H9 (cell line): Measurements from ENCODE around the gene AURKA. TPM values are rescaled to one million over a fixed set of nuclear protein-coding genes. Genes with fewer than 3 reads are reported as not detected.

Experiments
- DNase-seq: peaks from one replicate; pipeline ENCODE4 v3.0.0-alpha.2; 2017
- H2AFZ ChIP-seq: one replicate; pipeline ENCODE4 v1.6.1; 2013; ENCODE audit warnings: mild to moderate bottlenecking, low read length, control low read depth, moderate library complexity
- H2AK5ac ChIP-seq: 2 replicates; pipeline ENCODE4 v1.6.1; 2013; ENCODE audit warnings: low read length, control low read depth, mixed read lengths; ENCODE audit not compliant: insufficient read length
- H2BK120ac ChIP-seq: one replicate; pipeline ENCODE4 v1.6.1; 2013; ENCODE audit warnings: low read depth, mild to moderate bottlenecking, low read length, control low read depth, inconsistent platforms; ENCODE audit not compliant: poor library complexity, severe bottlenecking
- H2BK12ac ChIP-seq: 2 replicates; pipeline ENCODE4 v1.6.1; 2013; ENCODE audit warnings: low read length, control low read depth, mixed read lengths, low read depth; ENCODE audit not compliant: insufficient read length
- H2BK15ac ChIP-seq: 2 replicates; pipeline ENCODE4 v1.6.1; 2013; ENCODE audit warnings: low read depth, low read length, control low read depth
- H2BK20ac ChIP-seq: one replicate; pipeline ENCODE4 v1.6.1; 2013; ENCODE audit warnings: low read depth, mild to moderate bottlenecking, low read length, control low read depth, inconsistent platforms; ENCODE audit not compliant: poor library complexity, severe bottlenecking
- H2BK5ac ChIP-seq: 2 replicates; pipeline ENCODE4 v1.6.1; 2013; ENCODE audit warnings: low read length, control low read depth, mixed read lengths; ENCODE audit not compliant: insufficient read length
- H3K14ac ChIP-seq: 2 replicates; pipeline ENCODE4 v1.6.1; 2013; ENCODE audit warnings: low read length, control low read depth; ENCODE audit not compliant: insufficient read depth
- H3K18ac ChIP-seq: 2 replicates; pipeline ENCODE4 v1.6.1; 2013; ENCODE audit warnings: low read depth, mild to moderate bottlenecking, mixed read lengths, low read length, control low read depth; ENCODE audit not compliant: insufficient read length
- H3K23ac ChIP-seq: 2 replicates; pipeline ENCODE4 v1.6.1; 2013; ENCODE audit warnings: low read length, control low read depth, mixed read lengths, low read depth; ENCODE audit not compliant: insufficient read length
- H3K23me2 ChIP-seq: 2 replicates; pipeline ENCODE4 v1.6.1; 2013; ENCODE audit warnings: low read depth, mild to moderate bottlenecking, mixed read lengths, low read length, control low read depth; ENCODE audit not compliant: insufficient read length, poor library complexity, severe bottlenecking
- H3K27ac ChIP-seq: 2 replicates; pipeline ENCODE4 v1.5.1; 2013; ENCODE audit warnings: low read length, control low read depth, mixed read lengths, low read depth; ENCODE audit not compliant: insufficient read length
- H3K27me3 ChIP-seq: 2 replicates; pipeline ENCODE4 v1.6.1; 2013; ENCODE audit warnings: low read length, control low read depth, inconsistent platforms; ENCODE audit not compliant: insufficient read depth
- H3K4ac ChIP-seq: 2 replicates; pipeline ENCODE4 v1.6.1; 2013; ENCODE audit warnings: low read depth, mild to moderate bottlenecking, control low read depth, inconsistent platforms, low read length, moderate library complexity
- H3K4me1 ChIP-seq: 2 replicates; pipeline ENCODE4 v1.6.1; 2013; ENCODE audit warnings: low read length, control low read depth, inconsistent platforms; ENCODE audit not compliant: insufficient read depth
- H3K4me2 ChIP-seq: 2 replicates; pipeline ENCODE4 v1.6.1; 2013; ENCODE audit warnings: low read length, control low read depth, mixed read lengths; ENCODE audit not compliant: insufficient read length, insufficient read depth
- H3K56ac ChIP-seq: 2 replicates; pipeline ENCODE4 v1.6.1; 2013; ENCODE audit warnings: low read depth, mild to moderate bottlenecking, mixed read lengths, low read length, control low read depth; ENCODE audit not compliant: insufficient read length
- H3K79me1 ChIP-seq: 2 replicates; pipeline ENCODE4 v1.6.1; 2013; ENCODE audit warnings: low read depth, mild to moderate bottlenecking, moderate library complexity, low read length, control low read depth, inconsistent platforms; ENCODE audit not compliant: insufficient read depth, poor library complexity, severe bottlenecking
- H3K79me2 ChIP-seq: 2 replicates; pipeline ENCODE4 v1.6.1; 2013; ENCODE audit warnings: low read length, control low read depth, inconsistent platforms; ENCODE audit not compliant: insufficient read depth
- H3K9ac ChIP-seq: 2 replicates; pipeline ENCODE4 v1.6.1; 2013; ENCODE audit warnings: low read length, control low read depth, mixed read lengths; ENCODE audit not compliant: insufficient read length; ENCODE audit errors: extremely low read depth
- H3K9me3 ChIP-seq: one replicate; pipeline ENCODE4 v1.6.1; 2013; ENCODE audit warnings: low read depth, low read length, inconsistent platforms; ENCODE audit not compliant: control insufficient read depth
- H3T11ph ChIP-seq: one replicate; pipeline ENCODE4 v1.6.1; 2013; ENCODE audit warnings: mild to moderate bottlenecking, low read length, control low read depth, inconsistent platforms
- H4K20me1 ChIP-seq: one replicate; pipeline ENCODE4 v1.6.1; 2013; ENCODE audit not compliant: control insufficient read depth, insufficient read length, insufficient read depth
- H4K5ac ChIP-seq: 2 replicates; pipeline ENCODE4 v1.6.1; 2013; ENCODE audit warnings: low read depth, mild to moderate bottlenecking, mixed read lengths, low read length, control low read depth; ENCODE audit not compliant: insufficient read length
- H4K8ac ChIP-seq: replicated peaks from 2 replicates; pipeline ENCODE4 v1.6.1; 2013; ENCODE audit warnings: low read length, control low read depth, mixed read lengths, low read depth; ENCODE audit not compliant: insufficient read length
- H4K91ac ChIP-seq: 2 replicates; pipeline ENCODE4 v1.6.1; 2013; ENCODE audit warnings: low read depth, mild to moderate bottlenecking, moderate library complexity, mixed read lengths, low read length, control low read depth; ENCODE audit not compliant: insufficient read length
- H3K27ac Mint-ChIP-seq, 3 experiments: 2 replicates in 2 of 3; 3 replicates in 1 of 3; pipeline ENCODE4 v1.8.0; 2020 to 2021; ENCODE audit warnings: mixed read lengths in 3 of 3, mild to moderate bottlenecking in 1 of 3, moderate library complexity in 1 of 3
- H3K27me3 Mint-ChIP-seq: 2 replicates; pipeline ENCODE4 v1.8.0; 2021; ENCODE audit warnings: low read depth, mild to moderate bottlenecking, moderate library complexity, mixed read lengths
- H3K36me3 Mint-ChIP-seq, 3 experiments: 2 replicates in 2 of 3; 3 replicates in 1 of 3; pipeline ENCODE4 v1.8.0; 2020 to 2021; ENCODE audit warnings: low read depth in 3 of 3, mixed read lengths in 3 of 3; ENCODE audit not compliant: insufficient read depth in 1 of 3
- H3K4me1 Mint-ChIP-seq, 2 experiments: 2 replicates each; pipeline ENCODE4 v1.8.0; 2020; ENCODE audit warnings: mixed read lengths in 2 of 2
- H3K4me3 Mint-ChIP-seq, 2 experiments: 2 replicates in 1 of 2; 3 replicates in 1 of 2; pipeline ENCODE4 v1.8.0; 2020 to 2021; ENCODE audit warnings: mild to moderate bottlenecking in 2 of 2, mixed read lengths in 2 of 2, moderate library complexity in 1 of 2
- H3K9me3 Mint-ChIP-seq, 2 experiments: 2 replicates in 1 of 2; 3 replicates in 1 of 2; pipeline ENCODE4 v1.8.0; 2020; ENCODE audit warnings: mild to moderate bottlenecking in 2 of 2, mixed read lengths in 2 of 2, moderate library complexity in 1 of 2
- CTCF ChIP-seq: fragments of 200-600 bp; sonication (generic); conservative IDR thresholded peaks from 3 replicates; pipeline ENCODE4 v1.8.0; 2021; ENCODE audit warnings: antibody characterized with exemption, mild to moderate bottlenecking
- WGBS: extraction: QIAGEN DNeasy Blood & Tissue Kit; methylation state at CpG from one replicate; pipeline ENCODE4 v1.1.7; 2013; ENCODE audit warnings: missing lambda C conversion rate, low lambda C conversion rate, mixed read lengths; ENCODE audit not compliant: insufficient read length; ENCODE audit errors: extremely low coverage; 5-methylcytosine and 5-hydroxymethylcytosine counted together
- total RNA-seq: library from RNA; stranded (reverse); gene quantifications from 2 replicates; pipeline ENCODE4 v1.2.1, GENCODE V29; 2021

AURKA gene
- total RNA-seq, 1 experiment from 2014 or later: 86.8 TPM

GRCh38 chr20:56345911-56346310, 46.1 kb downstream of the AURKA start:
- Histone ChIP-seq H2BK5ac (no peak overlapping the region), H4K5ac (no peak overlapping the region), H3K9ac (no peak overlapping the region), H3K14ac (no peak overlapping the region), H3K27ac (no peak overlapping the region), H3T11ph (no peak overlapping the region), H4K91ac (no peak overlapping the region), H3K9me3 (no peaks in the 10 kb centered on the region), H2BK12ac (no peak overlapping the region), H3K56ac (no peak overlapping the region), H3K18ac (no peak overlapping the region), H3K27me3 (peaks cover 32% of the 10 kb centered on the region; the same call in 1 of the 2 replicates), H4K20me1 (no peaks in the 10 kb centered on the region), H3K79me2 (no peaks in the 10 kb centered on the region), H3K79me1 (no peaks in the 10 kb centered on the region), H3K23me2 (peaks cover 3% of the 10 kb centered on the region), H3K4me1 (peaks cover 4% of the 10 kb centered on the region), H2AK5ac (no peak overlapping the region), H2BK15ac (no peak overlapping the region), H2BK20ac (no peak overlapping the region), H3K23ac (no peak overlapping the region), H2BK120ac (no peak overlapping the region), H4K8ac (no peak overlapping the region), H3K4ac (no peak overlapping the region), H3K4me2 (no peak overlapping the region), H2AFZ (no peak overlapping the region)
- no peak for TF ChIP-seq CTCF
- H3K27me3 Mint-ChIP-seq: peaks cover 94% of the 10 kb centered on the region
- no peak overlapping the region for H3K4me3 Mint-ChIP-seq
- no CpG with 5 or more reads among the region's 8 CpGs for WGBS
- no peaks in the 10 kb centered on the region; a peak in 2 of 7 replicates for H3K36me3 Mint-ChIP-seq
- DNase-seq: no peak
- peaks cover 7% of the 10 kb centered on the region in 2 experiments; a peak in 4 of 5 replicates for H3K9me3 Mint-ChIP-seq
- H3K27ac Mint-ChIP-seq: no peak overlapping the region; a peak in 1 of 7 replicates
- H3K4me1 Mint-ChIP-seq: peaks cover 24% of the 10 kb centered on the region in 2 experiments
